HG03045 (cell line): Measurements from ENCODE around the gene SEC16B.

Source experiments
- ATAC-seq: cut with Tn5 transposase; IDR thresholded peaks from one replicate; pipeline ENCODE4 v1.9.1; 2021; ENCODE audit warnings: mild to moderate bottlenecking, moderate library complexity; ENCODE audit not compliant: unreplicated experiment

The SEC16B gene

GRCh38 chr1:177977141-177977540 lies 7.3 kb upstream of the SEC16B start:
- ATAC-seq = no peak

- no peak for ATAC-seq
Observed at GRCh38 chr1:177976596-177976995, 6.7 kb upstream of the SEC16B start.

GRCh38 chr1:177975588-177976495 lies 6.0 kb upstream of the SEC16B start:
- ATAC-seq = no peak

- ATAC-seq = no peak
Observed at GRCh38 chr1:177973585-177973984, 3.7 kb upstream of the SEC16B start.

- no peak for ATAC-seq
Observed at GRCh38 chr1:177969109-177969508, 749 bp downstream of the SEC16B start.

- no peak for ATAC-seq
Observed at GRCh38 chr1:177966199-177966598, 3.7 kb downstream of the SEC16B start.

- no peak for ATAC-seq
Observed at GRCh38 chr1:177965293-177965692, 4.6 kb downstream of the SEC16B start.

- ATAC-seq = no peak
Observed at GRCh38 chr1:177964336-177964735, 5.5 kb downstream of the SEC16B start.

- ATAC-seq = no peak
Observed at GRCh38 chr1:177960939-177961622, 8.8 kb downstream of the SEC16B start.

- no peak for ATAC-seq
Observed at GRCh38 chr1:177959811-177960515, 9.9 kb downstream of the SEC16B start.

- ATAC-seq = no peak
Observed at GRCh38 chr1:177958092-177958491, 11.8 kb downstream of the SEC16B start.

- ATAC-seq = no peak
Observed at GRCh38 chr1:177954076-177954475, 15.8 kb downstream of the SEC16B start.

- no peak for ATAC-seq
Observed at GRCh38 chr1:177953549-177953948, 16.3 kb downstream of the SEC16B start.

- ATAC-seq = no peak
Observed at GRCh38 chr1:177952691-177953090, 17.2 kb downstream of the SEC16B start.

- ATAC-seq = no peak
Observed at GRCh38 chr1:177952249-177952648, 17.6 kb downstream of the SEC16B start.

GRCh38 chr1:177950506-177950905 lies 19.4 kb downstream of the SEC16B start:
- no peak for ATAC-seq

GRCh38 chr1:177948336-177948972 lies 21.4 kb downstream of the SEC16B start:
- ATAC-seq = no peak

- no peak for ATAC-seq
Observed at GRCh38 chr1:177947623-177948022, 22.2 kb downstream of the SEC16B start.

- no peak for ATAC-seq
Observed at GRCh38 chr1:177945943-177946650, 23.8 kb downstream of the SEC16B start.
